Gastrocnemius medialis (tissue), 4 donors: ENCODE measurements around the gene BACH1. TPM values are rescaled to one million over a fixed set of nuclear protein-coding genes. Genes with fewer than 3 reads are reported as not detected.

Source experiments
- ATAC-seq, 2 donors: fragments of 150-250 bp; one replicate each; pipeline ENCODE4 v1.9.1; 2016
- DNase-seq, 2 donors: peaks; one replicate each; pipeline ENCODE4 v3.0.0-alpha.2; 2019
- H3K27ac ChIP-seq, 4 donors: fragments of 200-600 bp; sonication (generic); 1 replicate in 1 of 4; 2 replicates in 3 of 4; pipeline ENCODE4 v1.5.1; 2016 to 2018; ENCODE audit warnings: mild to moderate bottlenecking in 2 of 4, moderate library complexity in 1 of 4
- H3K27me3 ChIP-seq, 3 donors: fragments of 200-600 bp; sonication (generic) in 2 of 3; 1 replicate in 1 of 3; 2 replicates in 2 of 3; pipeline versions ENCODE4 v1.5.1 to v1.6.0; 2016 to 2019; ENCODE audit warnings: mild to moderate bottlenecking in 1 of 3, moderate library complexity in 1 of 3
- H3K36me3 ChIP-seq, 2 donors: fragments of 200-600 bp; sonication (generic) in 1 of 2; one replicate each; pipeline ENCODE4 v1.5.1; 2017 to 2018
- H3K4me1 ChIP-seq, 2 donors: fragments of 200-600 bp; sonication (generic) in 1 of 2; one replicate each; pipeline ENCODE4 v1.5.1; 2016 to 2017; ENCODE audit warnings: mild to moderate bottlenecking in 2 of 2
- H3K4me3 ChIP-seq, 4 donors: fragments of 200-600 bp; sonication (generic) in 3 of 4; 1 replicate in 1 of 4; 2 replicates in 3 of 4; pipeline ENCODE4 v1.5.1; 2016 to 2019; ENCODE audit warnings: mild to moderate bottlenecking in 2 of 4
- H3K9me3 ChIP-seq, 3 donors: fragments of 200-600 bp; sonication (generic) in 2 of 3; 1 replicate in 1 of 3; 2 replicates in 2 of 3; pipeline ENCODE4 v1.5.1; 2016 to 2019
- CTCF ChIP-seq, 5 experiments: fragments of 450-650 bp in 3 of 5; fragments of 200-600 bp in 2 of 5; sonication (generic) in 2 of 5; IDR thresholded peaks in 4 of 5; conservative IDR thresholded peaks in 1 of 5; 1 replicate in 4 of 5; 2 replicates in 1 of 5; pipeline ENCODE4 v1.5.1; 2016 to 2019; ENCODE audit warnings: antibody characterized with exemption in 5 of 5, mild to moderate bottlenecking in 3 of 5, moderate library complexity in 3 of 5
- POLR2A ChIP-seq, 2 donors: fragments of 450-650 bp; IDR thresholded peaks; one replicate each; pipeline ENCODE4 v1.6.1; 2017; ENCODE audit warnings: antibody characterized with exemption in 2 of 2, mild to moderate bottlenecking in 2 of 2, moderate library complexity in 2 of 2
- in situ Hi-C, 4 donors: fragments of 200-750 bp; cut with MboI; loops; one replicate each; pipeline versions ENCODE4 v1.15.0 to v1.8.0; 2017; ENCODE audit warnings: low sequenced_read_pairs in 4 of 4
- intact Hi-C: fragments of 100-400 bp; cut with DNase I; formaldehyde crosslinking; loops from one replicate; pipeline ENCODE4 v1.15.1; 2023; ENCODE audit warnings: low total_unique reads
- total RNA-seq, 4 donors: library from RNA; depleted of rRNA; stranded (reverse); fragments of >200 nt; gene quantifications; one replicate each; pipeline versions ENCODE4 v1.1.0 to v1.2.3, GENCODE V29; 2016

The BACH1 gene
- total RNA-seq, 4 donors from 2014 or later: 52.4 to 72.7 (median 62.7) TPM

- Histone ChIP-seq H3K27ac (peak overlapping the region; percentile 51 to 86 (median 82)), H3K4me3 (no peak overlapping the region), H3K27me3 (no peaks in the 10 kb centered on the region), H3K9me3 (no peaks in the 10 kb centered on the region), H3K36me3 (no peaks in the 10 kb centered on the region), H3K4me1 (peaks cover 58 to 89% of the 10 kb centered on the region in 2 donors)
- in situ Hi-C loops (no loop called here), intact Hi-C loops (loop anchor here (5.0 kb wide), 1 partner anchor 183 kb away; no protein-coding TSS in a partner anchor)
- ATAC-seq: no peak
- TF ChIP-seq CTCF (IDR thresholded peaks at IDR 0.05 in 4 of 5, conservative IDR thresholded peaks at IDR 0.05 in 1 of 5) (no peak), POLR2A (IDR thresholded peaks at IDR 0.05) (no peak)
- no peak for DNase-seq
Observed at GRCh38 chr21:29340228-29340627, 41.5 kb downstream of the BACH1 start.

GRCh38 chr21:29342363-29342957, 43.7 kb downstream of the BACH1 start:
- no peaks in the 10 kb centered on the region for H3K36me3 ChIP-seq
- DNase-seq (peak; percentile 93 to 94), ATAC-seq (peak; percentile 97 to 98)
- peak overlapping the region; percentile 82 to 90 (median 84) for H3K27ac ChIP-seq
- no peaks in the 10 kb centered on the region for H3K27me3 ChIP-seq
- peak; percentile 29 to 41 for TF ChIP-seq POLR2A (IDR thresholded peaks at IDR 0.05)
- TF ChIP-seq CTCF (IDR thresholded peaks at IDR 0.05 in 4 of 5, conservative IDR thresholded peaks at IDR 0.05 in 1 of 5): no peak
- H3K4me3 ChIP-seq: peak overlapping the region in 1 of 4 donors; percentile 1
- peaks cover 62 to 83% of the 10 kb centered on the region in 2 donors for H3K4me1 ChIP-seq
- no peaks in the 10 kb centered on the region for H3K9me3 ChIP-seq
- in situ Hi-C loops (no loop called here), intact Hi-C loops (loop anchor here (1.0 to 5.0 kb wide), 2 partner anchors 42 to 185 kb away; no protein-coding TSS in a partner anchor)

- H3K9me3 ChIP-seq: no peaks in the 10 kb centered on the region
- no peak for TF ChIP-seq CTCF (IDR thresholded peaks at IDR 0.05 in 4 of 5, conservative IDR thresholded peaks at IDR 0.05 in 1 of 5)
- TF ChIP-seq POLR2A (IDR thresholded peaks at IDR 0.05): no peak
- in situ Hi-C loops (no loop called here), intact Hi-C loops (loop anchor here (5.0 kb wide), 1 partner anchor 186 kb away; no protein-coding TSS in a partner anchor)
- ATAC-seq (no peak), DNase-seq (no peak)
- H3K36me3 ChIP-seq: no peaks in the 10 kb centered on the region
- peak overlapping the region; percentile 82 to 90 (median 84) for H3K27ac ChIP-seq
- H3K4me3 ChIP-seq: peak overlapping the region in 1 of 4 donors; percentile 1
- no peaks in the 10 kb centered on the region for H3K27me3 ChIP-seq
- peaks cover 64 to 73% of the 10 kb centered on the region in 2 donors for H3K4me1 ChIP-seq
Observed at GRCh38 chr21:29343519-29343918, 44.8 kb downstream of the BACH1 start.

GRCh38 chr21:29346281-29346680, 47.6 kb downstream of the BACH1 start:
- Histone ChIP-seq H3K4me3 (no peak overlapping the region), H3K27me3 (no peaks in the 10 kb centered on the region), H3K36me3 (no peaks in the 10 kb centered on the region), H3K9me3 (no peaks in the 10 kb centered on the region), H3K27ac (no peak overlapping the region), H3K4me1 (peaks cover 47 to 50% of the 10 kb centered on the region in 2 donors)
- DNase-seq: no peak
- in situ Hi-C loops: no loop called here
- no peak for ATAC-seq
- intact Hi-C loops: no loop called here
- no peak for TF ChIP-seq POLR2A (IDR thresholded peaks at IDR 0.05)
- TF ChIP-seq CTCF (IDR thresholded peaks at IDR 0.05 in 4 of 5, conservative IDR thresholded peaks at IDR 0.05 in 1 of 5): no peak
